IPS-11a (cell line): ENCODE results near the gene SLC26A3.

Experiments
- H3K4me3 ChIP-seq: one replicate; pipeline ENCODE4 v1.5.1; 2013; ENCODE audit warnings: low read depth, low read length, control low read depth

SLC26A3 gene

GRCh38 chr7:107816011-107816566, 13.1 kb upstream of the SLC26A3 start:
- no peak overlapping the region for H3K4me3 ChIP-seq

- no peak overlapping the region for H3K4me3 ChIP-seq
Measured at GRCh38 chr7:107815254-107815882, 12.3 kb upstream of the SLC26A3 start.

- H3K4me3 ChIP-seq: no peak overlapping the region
Measured at GRCh38 chr7:107813524-107813923, 10.5 kb upstream of the SLC26A3 start.

GRCh38 chr7:107811934-107812333, 8.9 kb upstream of the SLC26A3 start:
- H3K4me3 ChIP-seq: no peak overlapping the region

- no peak overlapping the region for H3K4me3 ChIP-seq
Measured at GRCh38 chr7:107810626-107811025, 7.6 kb upstream of the SLC26A3 start.

GRCh38 chr7:107809179-107809578, 6.2 kb upstream of the SLC26A3 start:
- H3K4me3 ChIP-seq: no peak overlapping the region

GRCh38 chr7:107799647-107800264, 3.3 kb downstream of the SLC26A3 start:
- H3K4me3 ChIP-seq: no peak overlapping the region

- H3K4me3 ChIP-seq: no peak overlapping the region
Measured at GRCh38 chr7:107792364-107792763, 10.7 kb downstream of the SLC26A3 start.

- no peak overlapping the region for H3K4me3 ChIP-seq
Measured at GRCh38 chr7:107789647-107790046, 13.4 kb downstream of the SLC26A3 start.

GRCh38 chr7:107788662-107789061, 14.4 kb downstream of the SLC26A3 start:
- H3K4me3 ChIP-seq: no peak overlapping the region

GRCh38 chr7:107788216-107788615, 14.8 kb downstream of the SLC26A3 start:
- no peak overlapping the region for H3K4me3 ChIP-seq

- H3K4me3 ChIP-seq: no peak overlapping the region
Measured at GRCh38 chr7:107785926-107786325, 17.1 kb downstream of the SLC26A3 start.

- H3K4me3 ChIP-seq: no peak overlapping the region
Measured at GRCh38 chr7:107785170-107785569, 17.9 kb downstream of the SLC26A3 start.

- H3K4me3 ChIP-seq: no peak overlapping the region
Measured at GRCh38 chr7:107783648-107784047, 19.4 kb downstream of the SLC26A3 start.

- H3K4me3 ChIP-seq: no peak overlapping the region
Measured at GRCh38 chr7:107782374-107782773, 20.6 kb downstream of the SLC26A3 start.

GRCh38 chr7:107779647-107780099, 23.4 kb downstream of the SLC26A3 start:
- H3K4me3 ChIP-seq: no peak overlapping the region

- H3K4me3 ChIP-seq: no peak overlapping the region
Measured at GRCh38 chr7:107778283-107778682, 24.7 kb downstream of the SLC26A3 start.

GRCh38 chr7:107777702-107778101, 25.3 kb downstream of the SLC26A3 start:
- no peak overlapping the region for H3K4me3 ChIP-seq

GRCh38 chr7:107773027-107773426, 30.0 kb downstream of the SLC26A3 start:
- no peak overlapping the region for H3K4me3 ChIP-seq

GRCh38 chr7:107768263-107768662, 34.8 kb downstream of the SLC26A3 start:
- no peak overlapping the region for H3K4me3 ChIP-seq

GRCh38 chr7:107767391-107767790, 35.6 kb downstream of the SLC26A3 start:
- no peak overlapping the region for H3K4me3 ChIP-seq

GRCh38 chr7:107758667-107759066, 44.4 kb downstream of the SLC26A3 start:
- no peak overlapping the region for H3K4me3 ChIP-seq
